GM06990 (cell line): ENCODE measurements around the gene DCHS1.

Experiments
- DNase-seq: peaks from one replicate; pipeline ENCODE4 v3.0.0-alpha.2; 2011; ENCODE audit not compliant: insufficient read length; ENCODE audit errors: extremely low read depth
- H3K27me3 ChIP-seq: replicated peaks from 2 replicates; pipeline ENCODE4 v1.6.0; 2011; ENCODE audit warnings: low read length; ENCODE audit not compliant: control insufficient read depth, insufficient read depth
- H3K36me3 ChIP-seq: 2 replicates; pipeline ENCODE4 v1.5.1; 2011; ENCODE audit warnings: low read length; ENCODE audit not compliant: control insufficient read depth, insufficient read depth
- H3K4me3 ChIP-seq: replicated peaks from 2 replicates; pipeline ENCODE4 v1.5.1; 2011; ENCODE audit warnings: low read depth, mild to moderate bottlenecking, control low read depth, low read length
- TF ChIP-seq, protein P1 (sequence below): IDR thresholded peaks from 2 replicates; pipeline ENCODE4 v1.5.1; 2011; ENCODE audit warnings: low read length, control low read depth, mild to moderate bottlenecking, inconsistent platforms; ENCODE audit not compliant: insufficient read depth, poor library complexity, severe bottlenecking

Gene DCHS1

DNA sequence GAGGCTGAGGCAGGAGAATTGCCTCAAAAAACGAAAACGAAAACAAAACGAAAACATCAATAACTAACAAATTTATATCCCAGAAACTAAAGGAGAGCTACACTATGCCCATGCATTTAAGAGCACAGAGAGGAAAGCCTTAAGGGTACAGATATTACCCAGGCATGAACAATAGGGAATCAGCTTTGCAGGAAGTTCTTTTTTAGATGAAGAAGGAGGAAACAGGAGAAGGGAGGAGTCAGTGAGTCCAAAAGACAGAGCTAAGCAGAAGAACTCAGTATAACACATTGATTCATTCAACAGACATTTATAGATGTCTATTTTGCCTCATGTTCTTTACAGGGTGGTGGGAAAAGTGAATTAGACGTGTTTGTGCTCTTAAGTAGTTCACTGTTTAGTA, 19.3 kb upstream of the DCHS1 start:
- Histone ChIP-seq H3K27me3 (no peaks in the 10 kb centered on the region), H3K4me3 (no peak overlapping the region), H3K36me3 (no peaks in the 10 kb centered on the region)
- TF ChIP-seq, protein P1, sequence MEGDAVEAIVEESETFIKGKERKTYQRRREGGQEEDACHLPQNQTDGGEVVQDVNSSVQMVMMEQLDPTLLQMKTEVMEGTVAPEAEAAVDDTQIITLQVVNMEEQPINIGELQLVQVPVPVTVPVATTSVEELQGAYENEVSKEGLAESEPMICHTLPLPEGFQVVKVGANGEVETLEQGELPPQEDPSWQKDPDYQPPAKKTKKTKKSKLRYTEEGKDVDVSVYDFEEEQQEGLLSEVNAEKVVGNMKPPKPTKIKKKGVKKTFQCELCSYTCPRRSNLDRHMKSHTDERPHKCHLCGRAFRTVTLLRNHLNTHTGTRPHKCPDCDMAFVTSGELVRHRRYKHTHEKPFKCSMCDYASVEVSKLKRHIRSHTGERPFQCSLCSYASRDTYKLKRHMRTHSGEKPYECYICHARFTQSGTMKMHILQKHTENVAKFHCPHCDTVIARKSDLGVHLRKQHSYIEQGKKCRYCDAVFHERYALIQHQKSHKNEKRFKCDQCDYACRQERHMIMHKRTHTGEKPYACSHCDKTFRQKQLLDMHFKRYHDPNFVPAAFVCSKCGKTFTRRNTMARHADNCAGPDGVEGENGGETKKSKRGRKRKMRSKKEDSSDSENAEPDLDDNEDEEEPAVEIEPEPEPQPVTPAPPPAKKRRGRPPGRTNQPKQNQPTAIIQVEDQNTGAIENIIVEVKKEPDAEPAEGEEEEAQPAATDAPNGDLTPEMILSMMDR, result no peak
- no peak for DNase-seq

DNA sequence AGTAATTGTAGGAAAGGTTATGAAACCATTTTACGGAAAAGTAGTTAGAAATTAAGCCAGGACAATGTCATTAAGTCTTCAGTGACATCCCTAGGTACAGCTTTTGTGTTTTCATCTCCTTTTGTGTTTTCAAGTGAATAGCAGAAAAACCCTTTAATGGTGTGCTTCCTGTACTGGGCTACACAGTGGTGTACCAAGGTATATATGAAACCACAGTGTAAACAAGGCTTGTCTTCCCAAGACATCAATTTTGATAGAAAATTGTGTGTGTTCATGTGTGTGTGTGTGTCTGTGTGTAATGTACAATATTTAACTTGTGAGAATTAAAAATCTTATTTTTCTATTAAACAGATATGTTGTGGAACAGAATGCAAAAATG, 18.6 kb upstream of the DCHS1 start:
- no peaks in the 10 kb centered on the region for H3K27me3 ChIP-seq
- no peaks in the 10 kb centered on the region for H3K36me3 ChIP-seq
- TF ChIP-seq, protein P1, result no peak
- no peak for DNase-seq
- no peak overlapping the region for H3K4me3 ChIP-seq

DNA sequence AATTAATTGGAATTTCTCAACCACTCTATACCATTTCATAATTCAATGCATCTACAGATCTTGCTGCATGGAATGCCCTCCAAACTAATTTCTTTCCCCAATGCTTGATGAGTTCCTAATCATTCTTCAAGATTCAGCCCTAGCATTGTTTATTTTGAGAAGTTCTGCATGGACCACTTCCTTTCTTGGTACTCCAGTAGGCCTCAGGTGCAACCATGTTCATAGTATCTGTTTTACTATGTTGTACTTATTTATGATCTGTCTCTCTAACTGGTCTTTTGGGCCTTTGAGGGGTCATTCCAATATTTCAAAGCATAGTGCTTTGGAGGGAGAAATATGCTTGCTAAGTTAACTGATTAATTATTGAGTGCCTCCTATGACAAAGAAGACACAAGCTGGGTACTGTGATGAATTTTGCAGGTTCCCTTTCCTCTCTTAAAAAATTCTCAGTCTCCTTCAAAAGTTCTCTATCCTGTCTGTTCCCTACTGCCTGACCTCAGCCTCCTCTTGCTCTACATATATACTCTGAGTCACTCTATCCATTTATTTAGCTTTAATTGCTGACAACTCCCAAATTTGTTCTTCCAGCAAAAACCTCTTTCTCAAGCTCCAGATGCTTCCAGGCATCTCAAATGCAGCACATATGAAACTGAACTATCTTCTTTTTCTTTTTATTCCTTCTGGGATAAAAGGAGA, 18.1 kb upstream of the DCHS1 start:
- DNase-seq, result no peak
- Histone ChIP-seq H3K4me3 (no peak overlapping the region), H3K36me3 (no peaks in the 10 kb centered on the region), H3K27me3 (no peaks in the 10 kb centered on the region)
- TF ChIP-seq, protein P1, result no peak

DNA sequence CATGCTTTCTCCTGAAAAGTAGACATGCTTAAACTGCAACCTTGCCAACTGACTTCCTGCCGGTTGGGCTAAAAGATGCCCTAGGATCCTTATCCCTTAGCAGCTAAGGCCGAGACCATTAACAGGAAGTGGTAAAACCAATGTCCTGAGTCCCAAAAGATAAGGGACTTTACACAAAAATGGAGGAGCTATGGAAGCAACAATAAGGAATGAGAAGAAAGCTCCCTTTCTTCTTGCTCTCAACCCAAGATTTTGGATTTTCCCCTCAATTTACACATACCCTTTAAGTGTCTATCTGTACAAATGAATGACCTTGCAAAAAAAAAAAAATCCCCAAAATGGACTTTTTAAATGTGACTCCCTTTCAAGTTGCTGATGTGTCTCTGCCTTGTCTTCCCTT, 16.4 kb upstream of the DCHS1 start:
- Histone ChIP-seq H3K4me3 (no peak overlapping the region), H3K27me3 (no peaks in the 10 kb centered on the region), H3K36me3 (no peaks in the 10 kb centered on the region)
- no peak for DNase-seq
- TF ChIP-seq, protein P1, result no peak

DNA sequence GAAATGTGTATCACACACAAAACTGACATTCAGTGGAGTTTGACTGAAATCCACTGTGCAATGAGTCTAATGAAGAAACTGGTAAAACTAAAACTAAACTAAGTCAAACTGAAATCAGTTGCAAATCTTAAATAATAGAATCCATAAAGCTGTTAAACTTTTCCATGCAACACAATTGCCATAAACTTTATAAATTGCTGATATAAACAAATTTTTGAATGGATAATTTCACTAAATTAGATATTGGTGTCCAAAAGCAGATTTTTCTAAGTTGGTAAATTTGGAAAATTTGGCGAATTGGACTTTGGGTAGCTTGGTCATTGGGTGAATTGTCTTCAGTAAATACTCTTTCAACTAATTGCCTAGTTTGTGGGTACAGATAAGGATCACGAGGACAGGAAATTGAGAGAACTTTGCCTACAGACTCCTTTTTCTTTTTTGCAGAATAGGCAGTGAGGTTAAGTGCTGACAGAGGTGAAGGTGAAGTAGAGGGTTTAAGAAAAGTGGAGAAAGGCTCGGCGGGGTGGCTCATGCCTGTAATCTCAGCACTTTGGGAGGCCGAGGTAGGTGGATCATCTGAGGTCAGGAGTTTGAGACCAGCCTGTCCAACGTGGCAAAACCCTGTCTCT, 14.7 kb upstream of the DCHS1 start:
- no peak overlapping the region for H3K4me3 ChIP-seq
- TF ChIP-seq, protein P1, result no peak
- no peaks in the 10 kb centered on the region for H3K36me3 ChIP-seq
- H3K27me3 ChIP-seq, result no peaks in the 10 kb centered on the region
- no peak for DNase-seq
